ENCODE measurements around the gene RHEBL1.

Gene RHEBL1

DNA sequence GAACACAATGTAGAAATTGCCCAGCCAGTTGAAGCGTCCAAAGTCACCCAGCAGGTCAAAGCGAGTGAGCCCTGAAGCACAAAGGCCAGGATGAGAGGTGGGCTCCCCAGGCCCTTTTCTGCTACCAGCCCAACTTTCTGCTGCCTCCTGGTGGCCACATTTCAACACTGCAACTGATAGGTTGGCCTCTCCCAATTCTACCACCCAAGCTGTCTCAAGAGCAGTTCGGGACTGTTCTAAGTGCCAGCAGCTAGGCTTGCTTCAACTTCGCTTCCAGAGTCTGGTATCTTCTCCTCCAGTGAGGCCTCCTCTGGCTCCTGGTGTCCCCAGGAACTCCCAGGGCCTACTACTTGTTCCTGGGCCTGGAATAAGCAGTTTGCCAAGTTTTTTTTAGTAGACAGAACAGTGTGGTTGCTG lies 28.3 kb upstream of the RHEBL1 start:
- POLR2A ChIA-PET, result interaction anchor here (0.9 to 4.4 kb wide), 2 partner anchors 11 to 33 kb away, joined by 3 to 27 read pairs; partner anchors contain the start of gene TUBA1B
- CTCF ChIA-PET, result interaction anchor here (0.7 to 4.9 kb wide), 5 partner anchors 10 to 139 kb away, joined by 3 to 35 read pairs (median 13); partner anchors contain the start of gene LMBR1L

DNA sequence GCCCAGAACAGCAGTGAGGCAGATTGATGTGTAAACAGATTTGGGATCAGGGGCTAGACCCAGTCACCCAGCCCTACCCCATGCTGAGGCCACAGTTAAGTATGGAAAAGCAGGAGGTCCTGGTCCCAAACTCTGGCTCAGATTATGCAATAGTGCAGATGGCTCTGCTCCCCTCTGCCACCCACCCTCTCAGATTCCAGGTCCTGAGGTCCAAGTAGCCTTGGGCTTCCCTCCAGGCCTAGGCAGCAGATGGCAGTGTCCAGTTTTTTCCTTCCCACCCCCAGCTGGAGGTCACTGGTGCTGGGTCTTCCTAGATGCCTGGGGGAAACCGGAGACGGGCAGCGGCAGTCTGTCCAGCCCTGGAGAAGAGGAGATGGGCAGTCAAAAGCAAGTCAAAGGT lies 27.6 kb upstream of the RHEBL1 start:
- POLR2A ChIA-PET, result interaction anchor here (4.4 kb wide), 1 partner anchor 34 kb away, joined by 27 read pairs; the partner anchor contains the start of gene TUBA1B
- DNase-seq (ENCODE audit: extremely low spot score), result no peak
- no peak for TF ChIP-seq CTBP1 (IDR thresholded peaks at IDR 0.05; ENCODE audit: borderline replicate concordance)
- TF ChIP-seq ELF4 (IDR thresholded peaks at IDR 0.05), result no peak
- CTCF ChIA-PET, result interaction anchor here (2.3 to 4.9 kb wide), 2 partner anchors 9 to 33 kb away, joined by 15 to 35 read pairs; no protein-coding TSS in a partner anchor

More for the DNA sequence above, 28.3 kb upstream of the RHEBL1 start:
- no peak for TF ChIP-seq BHLHE40 (IDR thresholded peaks at IDR 0.05; ENCODE audit: borderline replicate concordance)
- TF ChIP-seq HDGF (IDR thresholded peaks at IDR 0.05; ENCODE audit: borderline replicate concordance), result no peak
- TF ChIP-seq LEF1 (IDR thresholded peaks at IDR 0.05; ENCODE audit: borderline replicate concordance), result no peak
- TF ChIP-seq CTBP1 (IDR thresholded peaks at IDR 0.05; ENCODE audit: borderline replicate concordance), result no peak
- TF ChIP-seq ARNT (IDR thresholded peaks at IDR 0.05), result no peak
- TF ChIP-seq SUZ12 (IDR thresholded peaks at IDR 0.05), result no peak
- TF ChIP-seq SP1 (IDR thresholded peaks at IDR 0.05), result no peak
- no peak for TF ChIP-seq NFRKB (IDR thresholded peaks at IDR 0.05)
- TF ChIP-seq FOXA1 (IDR thresholded peaks at IDR 0.05), result no peak
- no peak for TF ChIP-seq FOXK2 (IDR thresholded peaks at IDR 0.05)
- TF ChIP-seq L3MBTL2 (conservative IDR thresholded peaks at IDR 0.05), result no peak
- TF ChIP-seq, protein P1, sequence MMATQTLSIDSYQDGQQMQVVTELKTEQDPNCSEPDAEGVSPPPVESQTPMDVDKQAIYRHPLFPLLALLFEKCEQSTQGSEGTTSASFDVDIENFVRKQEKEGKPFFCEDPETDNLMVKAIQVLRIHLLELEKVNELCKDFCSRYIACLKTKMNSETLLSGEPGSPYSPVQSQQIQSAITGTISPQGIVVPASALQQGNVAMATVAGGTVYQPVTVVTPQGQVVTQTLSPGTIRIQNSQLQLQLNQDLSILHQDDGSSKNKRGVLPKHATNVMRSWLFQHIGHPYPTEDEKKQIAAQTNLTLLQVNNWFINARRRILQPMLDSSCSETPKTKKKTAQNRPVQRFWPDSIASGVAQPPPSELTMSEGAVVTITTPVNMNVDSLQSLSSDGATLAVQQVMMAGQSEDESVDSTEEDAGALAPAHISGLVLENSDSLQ (IDR thresholded peaks at IDR 0.05), result no peak
- no peak for TF ChIP-seq ELF4 (IDR thresholded peaks at IDR 0.05)
- no peak for TF ChIP-seq TARDBP (IDR thresholded peaks at IDR 0.05)
- no peak for TF ChIP-seq FOXM1 (IDR thresholded peaks at IDR 0.05; ENCODE audit: borderline replicate concordance)
- no peak for TF ChIP-seq ZNF384 (IDR thresholded peaks at IDR 0.05)
- peak; percentile 78 for DNase-seq (ENCODE audit: extremely low spot score)

DNA sequence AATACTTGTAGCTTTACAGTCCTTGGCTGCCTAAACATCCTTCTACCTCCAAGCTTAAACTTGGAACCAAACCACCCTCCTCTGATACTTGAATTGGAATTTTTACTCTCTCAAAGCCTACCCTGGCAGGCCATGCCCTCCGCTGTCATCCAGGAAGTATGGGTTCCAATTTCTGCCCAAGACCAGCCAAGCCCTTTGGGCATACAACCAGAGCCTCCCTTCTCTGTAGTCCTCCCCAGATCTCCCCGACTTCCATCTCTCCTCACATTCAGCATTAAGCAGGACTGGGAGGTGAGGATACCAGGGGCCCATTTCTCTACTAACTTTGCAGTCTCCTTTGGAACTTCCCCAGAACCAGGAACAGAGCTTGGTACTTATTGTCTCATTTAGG lies 25.2 kb upstream of the RHEBL1 start:
- no peak for TF ChIP-seq L3MBTL2 (conservative IDR thresholded peaks at IDR 0.05)
- no peak for TF ChIP-seq FOXA1 (IDR thresholded peaks at IDR 0.05)
- TF ChIP-seq, protein P1 (IDR thresholded peaks at IDR 0.05), result no peak
- TF ChIP-seq NFRKB (IDR thresholded peaks at IDR 0.05), result no peak
- no peak for TF ChIP-seq SP1 (IDR thresholded peaks at IDR 0.05)
- no peak for TF ChIP-seq FOXM1 (IDR thresholded peaks at IDR 0.05; ENCODE audit: borderline replicate concordance)
- no peak for TF ChIP-seq ZNF384 (IDR thresholded peaks at IDR 0.05)
- TF ChIP-seq BHLHE40 (IDR thresholded peaks at IDR 0.05; ENCODE audit: borderline replicate concordance), result no peak
- no peak for TF ChIP-seq ARNT (IDR thresholded peaks at IDR 0.05)
- no peak for TF ChIP-seq CTBP1 (IDR thresholded peaks at IDR 0.05; ENCODE audit: borderline replicate concordance)
- TF ChIP-seq ELF4 (IDR thresholded peaks at IDR 0.05), result no peak
- TF ChIP-seq TARDBP (IDR thresholded peaks at IDR 0.05), result no peak
- no peak for TF ChIP-seq FOXK2 (IDR thresholded peaks at IDR 0.05)
- TF ChIP-seq HDGF (IDR thresholded peaks at IDR 0.05; ENCODE audit: borderline replicate concordance), result no peak
- ChIA-PET POLR2A (interaction anchor here (1.7 kb wide), 1 partner anchor 36 kb away, joined by 8 read pairs; the partner anchor contains the start of gene TUBA1B), CTCF (interaction anchor here (0.8 to 1.4 kb wide), 3 partner anchors 25 to 31 kb away, joined by 3 to 4 read pairs (median 3); partner anchors contain the start of gene RHEBL1)
- no peak for DNase-seq (ENCODE audit: extremely low spot score)

DNA sequence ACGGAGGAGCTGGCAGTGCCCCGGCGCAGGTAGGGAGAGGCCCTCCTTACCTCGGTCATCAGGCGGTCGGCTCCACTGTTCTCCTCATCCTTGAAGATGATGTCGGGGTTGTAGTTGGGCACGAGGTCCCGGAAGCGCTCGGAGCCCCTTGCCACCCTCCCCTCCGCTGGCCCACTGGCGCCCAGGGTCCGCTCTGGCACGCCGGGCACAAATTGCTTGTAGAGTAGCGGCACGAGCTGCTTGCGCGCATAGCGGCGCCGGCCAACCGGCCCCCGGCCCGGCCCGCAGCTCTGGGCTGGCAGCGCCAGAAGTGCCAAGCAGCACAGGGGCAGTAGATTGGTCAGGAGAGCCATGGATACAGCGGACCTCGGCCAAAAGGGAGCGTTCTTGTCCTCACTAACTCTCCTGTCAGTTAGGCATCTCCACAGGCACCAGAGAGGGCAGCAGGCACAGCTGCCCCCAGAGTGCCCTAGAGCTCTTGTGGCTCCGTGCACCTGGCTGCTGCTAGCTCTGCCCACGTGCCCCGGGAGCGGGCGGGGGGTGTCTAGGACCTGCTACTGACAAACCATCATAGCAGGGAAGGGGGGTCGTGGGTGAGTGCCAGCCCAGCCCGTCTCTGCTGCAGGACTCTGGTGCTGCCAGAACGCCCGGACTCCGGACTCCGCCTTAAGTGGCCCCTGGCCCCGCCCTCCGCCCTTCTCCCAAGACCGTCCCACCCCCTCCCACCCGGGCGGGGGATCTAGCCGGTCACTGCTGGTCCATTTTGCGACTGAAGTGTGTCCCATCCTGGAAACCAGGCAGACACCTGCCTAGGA lies 24.6 kb upstream of the RHEBL1 start, which contains the start of gene DHH:
Gene DHH (minus strand): TSS at position 642 of the 815 bp plus-strand sequence. CDS start 289 bp downstream, at position 353.
- TF ChIP-seq LEF1 (IDR thresholded peaks at IDR 0.05; ENCODE audit: borderline replicate concordance), result no peak
- TF ChIP-seq FOXA1 (IDR thresholded peaks at IDR 0.05), result no peak
- TF ChIP-seq, protein P1 (IDR thresholded peaks at IDR 0.05), result no peak
- TF ChIP-seq FOXK2 (IDR thresholded peaks at IDR 0.05), result no peak
- ChIA-PET POLR2A (interaction anchor here (1.7 kb wide), 1 partner anchor 37 kb away, joined by 8 read pairs; the partner anchor contains the start of gene TUBA1B), CTCF (interaction anchor here (0.9 to 1.4 kb wide), 4 partner anchors 24 to 51 kb away, joined by 3 to 4 read pairs (median 3); partner anchors contain the start of gene RHEBL1)
- no peak for DNase-seq (ENCODE audit: extremely low spot score)

DNA sequence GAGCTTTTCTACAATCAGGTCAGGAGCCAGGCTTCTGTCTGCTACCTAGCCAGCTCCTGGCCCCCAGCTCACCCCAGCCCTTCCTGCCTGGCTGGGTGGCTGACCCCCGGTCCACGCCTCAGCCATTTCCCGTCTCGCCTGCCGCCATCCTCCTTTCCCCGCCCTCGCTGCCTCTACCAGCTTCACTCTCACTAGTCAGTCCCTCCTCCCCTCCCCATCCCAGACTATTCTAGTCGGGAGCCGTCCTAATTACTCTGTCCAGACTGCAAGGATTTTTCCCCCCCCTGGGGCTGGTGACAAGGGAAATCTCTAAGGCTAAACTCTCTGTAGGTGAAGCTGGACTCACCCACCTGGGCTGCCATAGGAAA lies 24.0 kb upstream of the RHEBL1 start:
- TF ChIP-seq L3MBTL2 (conservative IDR thresholded peaks at IDR 0.05), result no peak
- TF ChIP-seq TARDBP (IDR thresholded peaks at IDR 0.05), result no peak
- no peak for TF ChIP-seq HDGF (IDR thresholded peaks at IDR 0.05; ENCODE audit: borderline replicate concordance)
- TF ChIP-seq, protein P1 (IDR thresholded peaks at IDR 0.05), result no peak
- TF ChIP-seq ZNF384 (IDR thresholded peaks at IDR 0.05), result no peak
- TF ChIP-seq LEF1 (IDR thresholded peaks at IDR 0.05; ENCODE audit: borderline replicate concordance), result no peak
- no peak for TF ChIP-seq FOXA1 (IDR thresholded peaks at IDR 0.05)
- TF ChIP-seq SUZ12 (IDR thresholded peaks at IDR 0.05), result no peak
- no peak for TF ChIP-seq ARNT (IDR thresholded peaks at IDR 0.05)
- TF ChIP-seq FOXM1 (IDR thresholded peaks at IDR 0.05; ENCODE audit: borderline replicate concordance), result no peak
- TF ChIP-seq CTBP1 (IDR thresholded peaks at IDR 0.05; ENCODE audit: borderline replicate concordance), result no peak
- no peak for DNase-seq (ENCODE audit: extremely low spot score)
- ChIA-PET CTCF (interaction anchor here (0.7 to 1.4 kb wide), 4 partner anchors 9 to 50 kb away, joined by 3 read pairs; partner anchors contain the start of gene RHEBL1), POLR2A (interaction anchor here (1.1 to 1.7 kb wide), 3 partner anchors 14 to 37 kb away, joined by 4 to 8 read pairs (median 4); partner anchors contain the start of gene TUBA1B)

All from HEK293T (cell line).